Adipocyte (in vitro differentiated cells): ENCODE results near the gene DLEC1.

Source experiments
- DNase-seq: peaks from one replicate; pipeline ENCODE4 v3.0.0-alpha.2; 2015; ENCODE audit warnings: low read depth
- H3K27me3 ChIP-seq: replicated peaks from 2 replicates; pipeline ENCODE4 v1.7.0; 2013; ENCODE audit warnings: mild to moderate bottlenecking, low read length, moderate library complexity; ENCODE audit not compliant: control insufficient read depth, insufficient read depth
- H3K36me3 ChIP-seq: 2 replicates; pipeline ENCODE4 v1.7.0; 2013; ENCODE audit warnings: low read length, mild to moderate bottlenecking, moderate library complexity; ENCODE audit not compliant: control insufficient read depth, insufficient read depth, severe bottlenecking
- H3K4me1 ChIP-seq: 2 replicates; pipeline ENCODE4 v1.7.0; 2013; ENCODE audit warnings: mild to moderate bottlenecking, low read length, moderate library complexity; ENCODE audit not compliant: control insufficient read depth, insufficient read depth
- H3K4me3 ChIP-seq: 2 replicates; pipeline ENCODE4 v1.7.0; 2013; ENCODE audit warnings: mild to moderate bottlenecking, low read length, moderate library complexity
- H3K9ac ChIP-seq: 2 replicates; pipeline ENCODE4 v1.7.0; 2013; ENCODE audit warnings: mild to moderate bottlenecking, low read length, moderate library complexity
- H3K9me3 ChIP-seq: 2 replicates; pipeline ENCODE4 v1.7.0; 2013; ENCODE audit warnings: mild to moderate bottlenecking, low read length, moderate library complexity; ENCODE audit not compliant: control insufficient read depth

DLEC1 gene

GRCh38 chr3:38089163-38089562 is 50.2 kb downstream of the DLEC1 start:
- no peak overlapping the region for H3K4me3 ChIP-seq
- no peak for DNase-seq
- peaks cover 16% of the 10 kb centered on the region for H3K27me3 ChIP-seq
- H3K36me3 ChIP-seq: no peaks in the 10 kb centered on the region
- H3K4me1 ChIP-seq: peaks cover 16% of the 10 kb centered on the region
- H3K9ac ChIP-seq: no peak overlapping the region
- H3K9me3 ChIP-seq: peaks cover 3% of the 10 kb centered on the region

GRCh38 chr3:38090453-38090852 is 51.4 kb downstream of the DLEC1 start:
- H3K27me3 ChIP-seq: peaks cover 29% of the 10 kb centered on the region
- H3K36me3 ChIP-seq: no peaks in the 10 kb centered on the region
- peaks cover 17% of the 10 kb centered on the region for H3K4me1 ChIP-seq
- H3K9me3 ChIP-seq: no peaks in the 10 kb centered on the region
- no peak overlapping the region for H3K9ac ChIP-seq
- no peak for DNase-seq
- no peak overlapping the region for H3K4me3 ChIP-seq

DNA sequence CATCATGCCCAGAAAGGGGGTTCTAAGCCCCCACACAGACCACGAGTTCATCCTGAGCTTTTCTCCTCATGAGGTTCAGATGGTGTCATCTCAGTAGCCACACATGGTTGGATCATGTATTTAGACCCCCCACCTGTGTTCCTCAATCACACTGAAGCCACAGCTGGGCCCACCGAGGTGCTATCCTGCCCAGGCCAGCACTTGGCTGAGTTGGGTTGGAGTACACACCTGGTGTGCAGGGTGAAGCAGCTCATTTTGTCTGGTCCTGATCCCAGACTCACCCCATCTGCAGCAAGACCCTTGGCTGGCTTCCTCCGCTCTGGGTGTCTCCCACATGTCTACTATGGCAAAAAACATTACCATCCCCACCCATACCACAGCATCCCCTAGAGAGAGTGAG is 56.0 kb downstream of the DLEC1 start:
- peaks cover 69% of the 10 kb centered on the region for H3K27me3 ChIP-seq
- no peak for DNase-seq
- no peak overlapping the region for H3K9ac ChIP-seq
- no peaks in the 10 kb centered on the region for H3K9me3 ChIP-seq
- H3K4me1 ChIP-seq: peaks cover 4% of the 10 kb centered on the region
- H3K36me3 ChIP-seq: no peaks in the 10 kb centered on the region
- H3K4me3 ChIP-seq: no peak overlapping the region

DNA sequence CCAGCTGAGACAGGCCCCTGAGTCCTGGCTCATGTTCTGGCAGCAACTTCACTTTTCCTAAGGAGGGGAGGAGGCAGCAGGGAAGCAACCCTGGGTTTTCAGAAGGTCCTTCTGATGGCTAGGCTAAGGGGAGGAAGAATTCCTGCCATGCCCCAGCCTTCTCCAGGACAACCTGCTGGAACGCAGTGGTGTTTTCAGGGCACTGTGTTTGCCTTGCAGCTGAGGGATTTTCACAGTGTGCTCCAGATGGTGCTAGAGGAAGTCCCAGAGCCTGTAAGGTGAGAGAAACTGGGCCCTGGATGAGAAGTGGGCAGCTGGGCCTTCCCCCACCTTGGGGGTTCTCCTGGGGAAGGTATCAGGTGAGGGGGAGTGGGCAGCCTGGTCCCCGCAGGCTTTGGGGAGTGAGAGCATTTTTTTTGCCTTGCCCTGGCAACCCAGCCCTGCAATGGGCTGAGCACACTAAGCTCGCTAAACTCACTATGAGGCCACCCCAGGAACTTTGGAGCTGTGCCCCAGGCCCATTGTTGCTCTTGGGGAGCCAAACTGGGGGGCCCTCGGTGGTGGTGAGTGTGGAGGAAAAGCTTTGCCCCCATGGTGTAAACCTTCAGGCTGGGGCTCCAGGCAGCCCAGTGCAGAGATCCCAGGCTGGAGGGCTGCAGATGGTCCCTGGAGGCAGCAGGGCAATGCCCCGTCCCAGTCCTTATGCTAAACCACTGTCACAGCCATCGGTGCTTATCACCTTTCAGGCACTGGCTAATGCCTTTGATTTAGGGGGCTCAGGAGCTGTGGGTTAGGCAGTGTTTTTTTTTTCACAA is 56.9 kb downstream of the DLEC1 start:
- Histone ChIP-seq H3K36me3 (no peaks in the 10 kb centered on the region), H3K4me1 (peaks cover 4% of the 10 kb centered on the region), H3K9ac (no peak overlapping the region), H3K4me3 (no peak overlapping the region), H3K27me3 (peaks cover 77% of the 10 kb centered on the region), H3K9me3 (no peaks in the 10 kb centered on the region)
- DNase-seq: no peak

GRCh38 chr3:38097446-38098375 is 58.7 kb downstream of the DLEC1 start:
- H3K4me3 ChIP-seq: no peak overlapping the region
- H3K27me3 ChIP-seq: peaks cover 68% of the 10 kb centered on the region
- no peak overlapping the region for H3K9ac ChIP-seq
- H3K9me3 ChIP-seq: no peaks in the 10 kb centered on the region
- no peaks in the 10 kb centered on the region for H3K36me3 ChIP-seq
- no peak for DNase-seq
- peaks cover 4% of the 10 kb centered on the region for H3K4me1 ChIP-seq

- Histone ChIP-seq H3K36me3 (no peaks in the 10 kb centered on the region), H3K4me1 (peaks cover 4% of the 10 kb centered on the region), H3K4me3 (no peak overlapping the region), H3K9ac (no peak overlapping the region), H3K9me3 (no peaks in the 10 kb centered on the region), H3K27me3 (peaks cover 69% of the 10 kb centered on the region)
- no peak for DNase-seq
Observed at GRCh38 chr3:38098376-38098723, 59.3 kb downstream of the DLEC1 start.

- Histone ChIP-seq H3K4me1 (no peaks in the 10 kb centered on the region), H3K9me3 (peaks cover 2% of the 10 kb centered on the region), H3K27me3 (peaks cover 66% of the 10 kb centered on the region), H3K9ac (no peak overlapping the region), H3K4me3 (no peak overlapping the region), H3K36me3 (no peaks in the 10 kb centered on the region)
- no peak for DNase-seq
Observed at GRCh38 chr3:38099518-38099917, 60.5 kb downstream of the DLEC1 start.

DNA sequence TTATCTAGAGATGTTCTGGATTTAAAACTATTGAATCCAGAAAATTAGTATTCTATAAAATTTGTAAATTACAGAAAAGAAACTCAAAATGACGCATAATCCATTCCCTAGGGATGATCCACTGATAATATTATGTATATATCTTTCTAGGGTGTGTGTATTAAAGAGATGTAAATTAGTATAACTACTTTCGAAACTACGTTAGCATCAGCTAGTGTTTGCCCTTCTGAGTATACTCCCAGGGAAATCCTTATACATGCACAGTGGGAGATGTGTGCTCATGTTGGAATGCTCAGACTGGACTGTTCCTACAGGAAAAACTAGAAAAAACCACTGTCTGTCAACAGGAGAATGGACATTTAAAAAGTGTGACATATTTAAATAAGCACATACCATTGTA is 61.5 kb downstream of the DLEC1 start:
- no peak for DNase-seq
- H3K27me3 ChIP-seq: peaks cover 56% of the 10 kb centered on the region

GRCh38 chr3:38101811-38102443 is 62.9 kb downstream of the DLEC1 start:
- no peaks in the 10 kb centered on the region for H3K4me1 ChIP-seq
- peaks cover 42% of the 10 kb centered on the region for H3K27me3 ChIP-seq
- peaks cover 23% of the 10 kb centered on the region for H3K9me3 ChIP-seq
- no peaks in the 10 kb centered on the region for H3K36me3 ChIP-seq
- DNase-seq: no peak
- no peak overlapping the region for H3K4me3 ChIP-seq
- H3K9ac ChIP-seq: no peak overlapping the region

More for the DNA sequence above, 61.5 kb downstream of the DLEC1 start:
- peaks cover 12% of the 10 kb centered on the region for H3K9me3 ChIP-seq
- no peak overlapping the region for H3K4me3 ChIP-seq
- H3K9ac ChIP-seq: no peak overlapping the region
- H3K4me1 ChIP-seq: no peaks in the 10 kb centered on the region
- no peaks in the 10 kb centered on the region for H3K36me3 ChIP-seq

DNA sequence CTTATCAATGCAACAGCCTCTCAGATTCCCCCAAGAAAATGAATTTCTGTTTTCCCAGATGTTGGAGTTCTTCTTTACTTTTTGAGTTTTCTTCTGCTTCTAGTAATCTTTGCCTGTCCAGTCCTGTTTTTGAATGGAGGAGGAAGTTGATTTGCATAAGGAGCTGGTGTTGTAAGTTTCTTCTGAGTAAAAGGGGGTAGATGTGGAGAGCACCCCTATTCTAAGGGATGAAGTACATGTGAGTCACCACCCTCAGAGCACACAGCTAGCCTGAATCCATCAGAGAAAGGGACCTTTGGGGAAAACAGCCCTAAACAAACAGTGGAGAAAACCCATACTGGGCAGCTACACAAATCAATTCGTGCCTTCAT is 63.4 kb downstream of the DLEC1 start:
- Histone ChIP-seq H3K9me3 (peaks cover 24% of the 10 kb centered on the region), H3K4me1 (no peaks in the 10 kb centered on the region), H3K4me3 (no peak overlapping the region), H3K9ac (no peak overlapping the region), H3K27me3 (peaks cover 40% of the 10 kb centered on the region), H3K36me3 (no peaks in the 10 kb centered on the region)
- DNase-seq: no peak

- no peak for DNase-seq
- Histone ChIP-seq H3K4me3 (no peak overlapping the region), H3K4me1 (no peaks in the 10 kb centered on the region), H3K9ac (no peak overlapping the region), H3K27me3 (peaks cover 12% of the 10 kb centered on the region), H3K9me3 (peaks cover 24% of the 10 kb centered on the region), H3K36me3 (no peaks in the 10 kb centered on the region)
Observed at GRCh38 chr3:38105525-38105924, 66.5 kb downstream of the DLEC1 start.
